ENCODE results near the gene FIZ1.

- TF ChIP-seq ZFP30 (CRISPR knock-in tag; IDR thresholded peaks at IDR 0.05), result no peak
- no peak for TF ChIP-seq SNAI2 (CRISPR knock-in tag; IDR thresholded peaks at IDR 0.05)
- TF ChIP-seq POU6F1 (CRISPR knock-in tag; IDR thresholded peaks at IDR 0.05; ENCODE audit: borderline replicate concordance, low read depth), result no peak
- TF ChIP-seq OSR1 (CRISPR knock-in tag; IDR thresholded peaks at IDR 0.05), result no peak
- no peak for TF ChIP-seq ARNTL (CRISPR knock-in tag; IDR thresholded peaks at IDR 0.05; ENCODE audit: borderline replicate concordance, low read depth)
- no peak for TF ChIP-seq GLIS3 (CRISPR knock-in tag; IDR thresholded peaks at IDR 0.05)
- no peak for TF ChIP-seq CSDC2 (CRISPR knock-in tag; IDR thresholded peaks at IDR 0.05)
- no peak for TF ChIP-seq PATZ1 (CRISPR knock-in tag; IDR thresholded peaks at IDR 0.05; ENCODE audit: borderline replicate concordance)
- TF ChIP-seq ZNF8 (CRISPR knock-in tag; IDR thresholded peaks at IDR 0.05), result no peak
- no peak for TF ChIP-seq CSRNP3 (CRISPR knock-in tag; IDR thresholded peaks at IDR 0.05)
- no peak for TF ChIP-seq ESRRG (CRISPR knock-in tag; IDR thresholded peaks at IDR 0.05)
Observed at GRCh38 chr19:55550321-55550650, 49.0 kb downstream of the FIZ1 start.

All from SK-N-SH treated with all-trans-retinoic acid at 6 μM for 48 hours (cell line).